Measurements from ENCODE around the gene RANBP1. TPM values are rescaled to one million over a fixed set of nuclear protein-coding genes. Genes with fewer than 3 reads are reported as not detected.
A peak's percentile ranks its signal among the peaks of the same experiment; 100 is the strongest.

RANBP1 gene
- total and polyA plus RNA-seq, 2 of the 8 experiments (the other 6 are each of a cell fraction or from before 2014, with no cell fraction given) = 343 to 484 TPM

DNA sequence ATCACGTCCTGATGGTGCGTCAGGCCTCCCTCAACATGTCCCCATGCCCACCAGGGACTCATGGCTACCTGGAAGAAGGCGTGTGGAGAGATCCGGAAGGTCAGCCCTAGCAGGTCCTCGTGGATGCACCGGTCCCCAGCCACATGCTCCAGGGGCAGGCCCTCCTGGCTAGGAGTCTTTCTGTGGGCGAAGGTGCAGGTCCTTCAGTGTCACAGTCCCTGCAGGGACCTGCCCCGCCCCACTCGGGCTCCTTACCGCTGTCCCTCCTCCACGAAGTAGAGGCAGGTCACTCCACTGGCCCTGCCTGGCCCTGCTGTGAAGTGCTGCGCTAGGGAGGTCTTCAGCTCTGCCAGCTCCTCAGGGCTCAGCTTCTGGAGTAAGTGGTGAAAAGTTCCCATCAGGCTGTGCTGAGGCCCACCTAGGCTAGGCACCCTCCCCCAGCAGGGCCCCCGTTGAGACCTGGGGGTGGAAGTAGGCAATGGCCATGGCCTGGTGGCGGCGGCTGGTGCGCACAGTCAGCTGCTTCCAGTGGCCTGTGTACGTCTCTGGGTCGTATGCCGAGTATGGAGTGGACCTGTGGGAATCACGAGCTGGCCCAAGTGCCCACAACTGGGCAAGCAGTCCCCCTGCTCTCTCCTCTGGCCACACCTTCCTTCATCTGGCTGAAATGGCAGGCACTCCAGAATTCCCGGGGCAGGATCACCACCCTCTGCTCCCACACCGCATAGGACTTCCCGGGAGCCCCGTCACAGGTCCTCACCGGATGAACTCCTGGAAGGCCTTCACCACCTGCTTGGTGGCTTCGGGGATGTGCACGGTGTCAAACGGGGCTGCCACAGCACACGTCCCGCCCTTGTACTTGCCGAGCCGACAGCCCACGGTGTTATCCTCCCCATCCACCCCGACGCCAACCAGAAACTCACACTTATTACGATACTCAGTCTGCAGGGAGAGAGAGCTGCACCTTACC is 1.1 kb upstream of the RANBP1 start:
- Histone ChIP-seq H3K27ac (ENCODE audit: low read depth, low read length) (no peak overlapping the region), H3K4me2 (ENCODE audit: insufficient read depth in 1 of 2, low read depth in 2 of 2, low read length in 2 of 2) (no peak overlapping the region), H3K79me1 (ENCODE audit: low read depth, low read length) (peaks cover 5% of the 10 kb centered on the region; the same call in 1 of the 2 replicates), H3K36me3 (ENCODE audit: control insufficient read depth in 2 of 4, insufficient read depth in 4 of 4, low read length in 3 of 4) (peaks cover 17 to 41% (median 31%) of the 10 kb centered on the region in 4 experiments), H4K91ac (replicated peaks; ENCODE audit: insufficient read length, low read length) (no peak overlapping the region), H3K4ac (replicated peaks; ENCODE audit: insufficient read length, low read depth, low read length) (no peak overlapping the region), H2BK120ac (replicated peaks; ENCODE audit: low read depth, low read length) (no peak overlapping the region), H3K4me1 (replicated peaks in 1 of 4; ENCODE audit: control insufficient read depth in 3 of 4, insufficient read depth in 4 of 4, low read length in 3 of 4) (peaks cover 0 to 10% (median 5%) of the 10 kb centered on the region in 4 experiments; a peak in 5 of 7 replicates), H2AFZ (ENCODE audit: low read length) (no peak overlapping the region), H3K27me3 (replicated peaks in 1 of 4; ENCODE audit: control insufficient read depth in 3 of 4, extremely low read depth in 1 of 4, insufficient read depth in 3 of 4, low read length in 3 of 4) (no peaks in the 10 kb centered on the region), H3K9ac (replicated peaks in 1 of 4; ENCODE audit: extremely low read depth in 1 of 4, low read depth in 3 of 4, low read length in 3 of 4) (no peak overlapping the region; a peak in 2 of 7 replicates), H3K23ac (ENCODE audit: insufficient read length) (no peak overlapping the region), H2BK5ac (ENCODE audit: low read depth, low read length) (no peak overlapping the region), H2BK20ac (ENCODE audit: low read length) (no peak overlapping the region), H3K23me2 (ENCODE audit: low read depth, low read length) (no peaks in the 10 kb centered on the region; the same call in 1 of the 2 replicates), H2AK5ac (ENCODE audit: low read depth, low read length) (no peak overlapping the region), H4K8ac (ENCODE audit: extremely low read depth, insufficient read depth, low read length) (peak overlapping the region; percentile 1; the same call in 1 of the 2 replicates), H3K56ac (replicated peaks; ENCODE audit: insufficient read length, low read depth, low read length) (no peak overlapping the region), H3K14ac (ENCODE audit: insufficient read length) (no peak overlapping the region), H3K4me3 (ENCODE audit: extremely low read depth in 1 of 4, insufficient read depth in 2 of 4, low read depth in 3 of 4, low read length in 4 of 4) (no peak overlapping the region), H2BK12ac (ENCODE audit: low read depth, low read length) (no peak overlapping the region), H4K5ac (ENCODE audit: insufficient read length, low read depth, low read length) (no peak overlapping the region), H3K79me2 (ENCODE audit: control insufficient read depth in 1 of 2, insufficient read depth in 2 of 2, low read length in 2 of 2) (peaks cover 16 to 39% of the 10 kb centered on the region in 2 experiments), H3K9me3 (ENCODE audit: insufficient read depth in 2 of 2, low read depth in 1 of 2, low read length in 1 of 2) (no peaks in the 10 kb centered on the region), H3K18ac (ENCODE audit: extremely low read depth, low read length) (no peak overlapping the region), H4K20me1 (replicated peaks in 1 of 2; ENCODE audit: control insufficient read depth in 1 of 2, insufficient read depth in 2 of 2, low read length in 2 of 2) (peaks cover 10 to 19% of the 10 kb centered on the region in 2 experiments), H2BK15ac (ENCODE audit: low read length) (no peak overlapping the region)
- 93% methylated on average over 34 of the region's 36 CpGs; no CpG with 5 or more reads in 1 of the 2 experiments for WGBS, 2 experiments (ENCODE audit: extremely low coverage in 1 of 2, insufficient coverage in 1 of 2, insufficient read length in 1 of 2, insufficient replicate concordance in 2 of 2, low coverage in 1 of 2, low lambda C conversion rate in 2 of 2, missing lambda C conversion rate in 1 of 2)
- POLR2A ChIA-PET (ENCODE audit: partially characterized antibody) = interaction anchor here (1.8 to 22.7 kb wide), 3 partner anchors 13 to 142 kb away, joined by 4 to 598 read pairs (median 223); partner anchors contain the start of gene ZDHHC8
- CTCF ChIA-PET (ENCODE audit: partially characterized antibody) = interaction anchor here (1.1 to 2.2 kb wide), 6 partner anchors 10 to 42 kb away, joined by 3 to 9 read pairs (median 6); no protein-coding TSS in a partner anchor
- DNase-seq (ENCODE audit: low read depth in 1 of 2, low spot score in 2 of 2) (no peak), FAIRE-seq (no peak)
- TF ChIP-seq POLR2AphosphoS5 (IDR thresholded peaks at IDR 0.05; ENCODE audit: low read depth, low read length) (peak; percentile 13; the same call in 1 of the 2 replicates), TAF7 (optimal IDR thresholded peaks at IDR 0.05; ENCODE audit: borderline replicate concordance, low read depth, low read length) (no peak), MAFK (IDR thresholded peaks at IDR 0.05; ENCODE audit: low read depth, low read length) (no peak), EGR1 (IDR thresholded peaks at IDR 0.05; ENCODE audit: borderline replicate concordance, low read depth, low read length) (no peak), POLR2A (IDR thresholded peaks at IDR 0.05; ENCODE audit: control extremely low read depth in 1 of 2, low read depth in 2 of 2, low read length in 2 of 2) (no peak), TBP (IDR thresholded peaks at IDR 0.05; ENCODE audit: low read depth, low read length) (no peak), SP2 (IDR thresholded peaks at IDR 0.05; ENCODE audit: low read length) (no peak)

Data from H1 (cell line).